Adipose tissue (tissue), 3 donors: ENCODE data around the gene PACRGL. TPM values are rescaled to one million over a fixed set of nuclear protein-coding genes. Genes with fewer than 3 reads are reported as not detected.
"Not testable (repeated sequence)": the region's sequence is repeated elsewhere in the genome, so short reads cannot be mapped to it uniquely, and the experiment has no call there.

Experiments used
- H3K27ac ChIP-seq: one replicate; pipeline ENCODE4 v1.5.1; 2013; ENCODE audit warnings: low read depth, low read length
- WGBS, 3 donors: extraction: QIAGEN DNeasy Blood & Tissue Kit; methylation state at CpG; one replicate each; pipeline ENCODE4 v1.1.7; 2013; 5-methylcytosine and 5-hydroxymethylcytosine counted together
- polyA plus RNA-seq, 3 donors: library from polyadenylated mRNA; stranded (reverse); fragments of 200-250 nt; gene quantifications; one replicate each; pipeline ENCODE4 v1.2.3, GENCODE V29; 2013
- donor health status: healthy with polysubstance abuse.
- donor health status: Bipolar disorder and iron deficiency.
- donor health status: healthy.

PACRGL gene
- polyA plus RNA-seq, 3 donors, result 5.2 to 12.1 (median 10.1) TPM

GRCh38 chr4:20698382-20698781, 1.9 kb upstream of the PACRGL start:
- 84 to 93% (median 84%) methylated on average over 4 of the region's 4 CpGs for WGBS, 3 donors
- no peak overlapping the region for H3K27ac ChIP-seq

GRCh38 chr4:20698820-20699219, 1.4 kb upstream of the PACRGL start:
- WGBS, 3 donors, result 46 to 61% (median 59%) methylated on average over 4 of the region's 4 CpGs
- H3K27ac ChIP-seq, result no peak overlapping the region

- no peak overlapping the region for H3K27ac ChIP-seq
- WGBS, 3 donors, result 94 to 97% (median 95%) methylated on average over 2 of the region's 2 CpGs
Measured at GRCh38 chr4:20711335-20711734, 11.1 kb downstream of the PACRGL start.

DNA sequence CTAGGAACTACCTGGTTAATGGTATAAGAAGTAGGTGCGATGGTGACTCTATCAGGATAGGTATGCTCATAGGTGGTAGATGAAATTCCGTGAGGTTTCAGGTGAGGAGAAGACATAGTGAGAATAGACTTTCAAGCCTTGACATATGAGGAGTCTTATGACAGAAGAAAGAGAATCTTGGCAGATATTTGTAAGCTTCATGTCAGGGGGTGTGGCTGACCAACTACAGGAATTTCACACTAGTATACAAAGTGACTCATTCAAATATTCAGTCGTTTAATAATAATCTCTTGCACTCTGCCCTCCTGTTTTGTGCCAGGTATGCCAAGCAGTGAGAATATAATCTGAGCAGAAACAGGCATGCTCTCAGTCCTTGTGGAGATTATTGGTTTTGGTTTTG, 22.8 kb downstream of the PACRGL start:
- WGBS, 3 donors, result 59 to 72% (median 67%) methylated on average over 3 of the region's 3 CpGs
- H3K27ac ChIP-seq, result no peak overlapping the region

- no peak overlapping the region for H3K27ac ChIP-seq
- 84 to 87% (median 87%) methylated on average over 3 of the region's 3 CpGs for WGBS, 3 donors
Measured at GRCh38 chr4:20723463-20723862, 23.2 kb downstream of the PACRGL start.

- 62 to 94% (median 78%) methylated on average over 6 of the region's 6 CpGs for WGBS, 3 donors
- no peak overlapping the region for H3K27ac ChIP-seq
Measured at GRCh38 chr4:20724915-20725314, 24.7 kb downstream of the PACRGL start.

GRCh38 chr4:20735931-20736330, 35.7 kb downstream of the PACRGL start:
- 96 to 100% (median 97%) methylated on average over 1 of the region's 1 CpG for WGBS, 3 donors
- H3K27ac ChIP-seq, result no peak overlapping the region

- WGBS, 3 donors, result 92 to 95% (median 94%) methylated on average over 4 of the region's 4 CpGs
- H3K27ac ChIP-seq, result not testable (repeated sequence)
Measured at GRCh38 chr4:20746000-20746399, 45.7 kb downstream of the PACRGL start.

GRCh38 chr4:20752641-20753040, 52.4 kb downstream of the PACRGL start:
- 88 to 90% (median 90%) methylated on average over 3 of the region's 3 CpGs for WGBS, 3 donors

DNA sequence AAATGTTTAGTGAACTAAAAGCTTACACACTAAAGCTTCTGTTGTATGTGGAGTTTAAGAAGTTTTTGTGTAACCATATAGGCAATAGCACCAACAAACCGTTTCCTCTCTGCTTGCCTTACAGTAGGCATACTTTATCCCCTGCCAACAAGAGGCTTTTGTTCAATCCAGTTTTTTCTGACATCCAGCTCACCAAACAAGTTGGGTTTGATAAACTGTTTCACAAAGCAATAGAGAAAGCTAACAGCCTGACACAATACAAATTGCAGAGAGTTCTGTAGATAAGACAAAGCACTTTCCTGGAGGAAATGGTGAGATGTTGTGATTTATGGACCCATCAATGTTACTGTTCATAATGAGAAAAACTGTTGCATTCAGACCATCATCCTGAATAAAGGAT, 53.8 kb downstream of the PACRGL start:
- H3K27ac ChIP-seq, result no peak overlapping the region
- WGBS, 3 donors, result 46 to 91% (median 68%) methylated on average over 1 of the region's 1 CpG

More at GRCh38 chr4:20752641-20753040, 52.4 kb downstream of the PACRGL start:
- H3K27ac ChIP-seq, result no peak overlapping the region

DNA sequence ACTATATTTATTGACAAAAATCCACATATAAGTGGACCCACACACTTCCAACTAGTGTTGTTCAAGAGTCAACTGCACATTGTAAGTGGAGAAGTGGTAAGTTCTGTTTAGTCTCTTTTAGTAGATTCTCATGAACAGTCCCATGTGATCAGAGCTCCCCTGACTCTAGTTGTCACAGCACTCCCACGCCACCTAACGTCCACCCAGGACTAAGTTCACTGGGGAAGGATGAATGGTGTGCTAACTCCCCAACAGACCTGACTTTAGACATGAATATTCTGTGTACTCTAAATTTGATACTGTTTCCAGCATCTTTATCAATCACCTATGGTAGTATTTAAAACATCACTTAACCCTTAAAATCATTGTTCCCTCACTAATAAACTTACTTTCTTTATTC, 59.8 kb downstream of the PACRGL start:
- WGBS, 3 donors, result 79 to 82% (median 81%) methylated on average over 2 of the region's 2 CpGs
- no peak overlapping the region for H3K27ac ChIP-seq

DNA sequence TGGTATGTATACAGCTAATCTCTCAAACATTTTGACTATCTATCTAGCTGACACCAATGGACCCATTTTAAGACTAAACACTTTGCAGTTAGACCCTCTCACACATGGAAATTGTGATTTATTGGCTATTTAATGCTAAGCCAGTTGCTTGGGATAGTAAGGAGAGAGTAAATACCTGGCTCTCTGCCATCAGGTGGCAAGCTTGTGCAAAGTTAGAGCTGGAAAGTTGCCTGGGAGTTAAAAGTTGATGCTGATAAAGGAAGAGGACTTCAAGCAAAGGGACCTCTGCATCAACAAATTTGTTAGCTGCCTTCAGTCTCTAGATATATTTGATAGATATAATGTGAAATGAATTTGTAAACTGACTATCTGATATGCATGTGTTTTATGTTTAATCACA, 61.1 kb downstream of the PACRGL start:
- H3K27ac ChIP-seq, result no peak overlapping the region

DNA sequence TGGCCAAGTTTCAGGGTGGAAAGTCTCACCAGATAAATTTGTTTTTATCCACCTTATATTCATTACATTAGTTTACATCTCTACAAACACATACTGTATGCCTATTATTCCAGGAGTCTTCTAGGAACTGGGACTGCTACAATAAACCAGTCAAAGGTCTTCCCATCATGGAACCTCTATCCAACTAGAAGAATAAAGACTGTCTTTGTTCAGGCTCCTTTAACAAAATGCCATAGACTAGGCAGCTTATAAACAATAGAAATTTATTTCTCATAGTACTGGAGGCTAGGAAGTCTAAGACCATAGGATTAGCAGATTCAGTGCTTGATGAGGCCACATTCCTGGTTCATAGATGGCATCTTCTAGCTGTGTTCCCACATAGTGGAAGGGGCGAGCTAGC, 61.6 kb downstream of the PACRGL start:
- no peak overlapping the region for H3K27ac ChIP-seq
- WGBS, 3 donors, result 91 to 97% (median 92%) methylated on average over 1 of the region's 1 CpG

DNA sequence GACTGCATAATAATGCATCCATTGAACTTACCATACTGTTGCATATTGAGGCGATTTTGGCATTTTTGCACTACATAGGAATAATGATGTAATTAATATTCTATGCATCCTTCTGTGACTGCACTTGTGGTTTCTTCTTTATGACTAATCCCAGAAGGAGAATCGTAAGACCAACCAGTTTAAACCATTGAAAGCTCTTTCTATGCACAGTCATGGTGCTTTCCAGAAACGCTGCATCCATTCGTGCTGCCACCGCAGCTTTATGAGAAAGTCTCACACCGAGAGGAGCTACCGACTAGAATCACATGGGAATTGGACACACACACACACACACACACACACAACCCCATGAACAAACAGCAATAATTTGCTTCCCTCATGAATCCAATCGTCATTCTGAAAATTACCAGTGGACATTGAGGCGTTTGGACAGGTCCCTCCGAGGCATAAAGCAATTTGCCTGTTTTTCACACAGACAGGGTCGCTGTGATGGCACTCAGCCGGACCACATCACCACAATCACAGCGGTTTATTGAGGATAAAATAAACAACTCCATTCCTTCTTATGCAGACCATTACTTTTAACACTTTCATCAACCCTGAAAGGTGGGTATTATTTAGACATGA, 64.2 kb downstream of the PACRGL start:
- H3K27ac ChIP-seq, result no peak overlapping the region
- 75 to 79% (median 79%) methylated on average over 13 of the region's 13 CpGs for WGBS, 3 donors

DNA sequence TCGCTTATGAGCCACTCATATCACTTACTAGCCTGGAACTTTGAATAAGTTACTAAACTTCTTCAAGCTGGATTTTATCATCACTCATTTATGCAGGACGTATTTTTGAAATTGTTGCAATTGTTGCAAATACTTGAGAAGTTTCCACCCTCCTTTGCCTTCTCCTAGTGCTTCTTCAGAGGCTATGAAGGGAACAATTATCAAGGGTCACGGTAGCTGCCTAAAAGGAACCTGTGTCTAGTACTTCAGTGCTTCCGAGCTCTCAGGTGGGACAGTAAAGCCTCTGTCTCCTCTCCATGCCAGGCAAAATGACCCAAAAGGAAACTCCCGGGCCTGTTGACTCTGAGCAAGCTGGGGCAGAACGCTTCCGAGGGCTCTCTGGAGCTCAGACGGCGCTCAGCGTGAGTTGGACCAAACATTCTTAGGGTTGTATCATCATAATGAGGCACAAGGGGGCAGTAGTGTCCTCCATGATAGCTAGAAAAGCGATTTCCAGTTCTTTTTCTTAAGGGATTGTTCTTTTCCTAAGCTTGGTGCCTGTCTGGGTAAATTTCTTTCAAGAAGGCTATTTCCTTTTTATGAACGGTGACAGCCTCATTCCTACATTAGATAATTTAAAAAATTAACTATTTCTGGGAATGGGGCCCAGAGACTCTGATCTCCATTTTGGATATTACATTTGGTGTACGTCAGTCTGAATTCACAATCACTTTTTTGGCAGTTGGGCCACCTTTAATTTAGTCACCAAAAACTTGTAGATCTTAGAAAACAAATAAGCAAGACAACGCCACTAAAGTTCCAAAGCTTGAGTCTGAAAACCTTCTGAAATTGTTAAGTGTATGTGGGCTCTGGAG, 73.1 kb downstream of the PACRGL start:
- no peak overlapping the region for H3K27ac ChIP-seq
- WGBS, 3 donors, result 29 to 33% (median 32%) methylated on average over 14 of the region's 14 CpGs

DNA sequence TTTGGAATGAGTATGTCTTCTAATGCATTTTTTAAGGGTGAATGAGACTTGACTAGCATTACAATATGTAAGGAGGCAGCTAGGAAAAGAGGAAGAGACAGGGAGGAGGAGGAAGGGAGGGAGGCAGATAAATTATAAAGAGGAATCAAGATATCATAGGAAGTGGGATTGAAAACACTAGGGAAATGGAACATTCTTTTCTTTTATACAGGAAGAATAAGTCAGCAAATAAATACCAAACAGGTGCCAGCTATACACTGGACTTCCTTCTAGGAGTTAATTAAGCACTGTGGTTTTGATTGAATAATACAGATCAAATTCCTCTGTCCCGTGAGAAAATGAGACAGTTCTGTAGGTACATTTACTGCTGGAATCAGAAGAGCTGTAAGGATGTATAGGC, 78.6 kb downstream of the PACRGL start:
- 39 to 65% (median 51%) methylated on average over 1 of the region's 1 CpG for WGBS, 3 donors
- H3K27ac ChIP-seq, result no peak overlapping the region

DNA sequence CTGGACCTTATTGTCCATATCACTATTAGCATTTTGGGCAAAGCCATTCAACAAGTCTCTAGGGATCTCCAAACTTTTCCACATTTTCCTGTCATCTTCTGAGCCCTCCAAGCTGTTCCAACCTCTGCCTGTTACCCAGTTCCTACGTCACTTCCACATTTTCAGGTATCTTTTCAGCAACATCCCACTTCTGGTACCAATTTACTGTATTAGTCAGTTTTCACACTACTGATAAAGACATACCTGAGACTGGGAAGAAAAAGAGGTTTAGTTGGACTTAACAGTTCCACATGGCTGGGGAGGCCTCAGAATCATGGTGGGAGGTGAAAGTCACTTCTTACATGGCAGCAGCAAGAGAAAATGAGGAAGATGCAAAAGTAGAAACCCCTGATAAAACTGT, 82.9 kb downstream of the PACRGL start:
- 84 to 89% (median 85%) methylated on average over 1 of the region's 1 CpG for WGBS, 3 donors
- not testable (repeated sequence) for H3K27ac ChIP-seq

GRCh38 chr4:20787940-20788665, 87.8 kb downstream of the PACRGL start:
- WGBS, 3 donors, result 59 to 73% (median 69%) methylated on average over 2 of the region's 2 CpGs
- no peak overlapping the region for H3K27ac ChIP-seq
